Endothelial cell of umbilical vein (primary cell): ENCODE measurements around the gene PTGIR. TPM values are rescaled to one million over a fixed set of nuclear protein-coding genes. Genes with fewer than 3 reads are reported as not detected.

ENCODE experiments used
- BruUV-seq: library from RNA; stranded (reverse); fragments of 400-500 nt; replicated peaks from 2 replicates; lab custom pipeline; 2021; lab: Mats Ljungman, UMichigan
- CTCF ChIA-PET: fragments of 300-600, 350-600 bp; sonication (Branson Sonifier 250); formaldehyde crosslinking; loops from one replicate; lab custom pipeline; 2021; ENCODE audit warnings: antibody characterized with exemption, inconsistent platforms; lab: Charles Lee
- POLR2A ChIA-PET: fragments of 300-600, 350-600 bp; sonication (Branson Sonifier 250); formaldehyde crosslinking; loops from one replicate; lab custom pipeline; 2021; ENCODE audit warnings: antibody characterized with exemption, inconsistent platforms; lab: Charles Lee
- DNase-seq: peaks from one replicate; pipeline ENCODE4 v3.0.0-alpha.2; 2011; ENCODE audit warnings: low read depth, low spot score
- FAIRE-seq: peaks from 2 replicates; lab custom pipeline; 2011; peaks lifted over from hg19 to GRCh38; lab: Jason Lieb, UNC
- H2AFZ ChIP-seq: 2 replicates; pipeline ENCODE4 v1.6.0; 2012; ENCODE audit warnings: low read depth, low read length, control low read depth, inconsistent platforms
- H3K27ac ChIP-seq: 2 replicates; pipeline ENCODE4 v1.5.1; 2011; ENCODE audit warnings: low read depth, mild to moderate bottlenecking, control low read depth, low read length, moderate library complexity; ENCODE audit not compliant: insufficient read depth
- H3K27me3 ChIP-seq, 2 experiments: 2 replicates each; pipeline versions ENCODE4 v1.6.0 to v1.6.1; 2011; ENCODE audit warnings: low read length in 2 of 2, mixed read lengths in 1 of 2; ENCODE audit not compliant: control insufficient read depth in 2 of 2, insufficient read depth in 2 of 2
- H3K36me3 ChIP-seq, 2 experiments: 2 replicates in 1 of 2; 3 replicates in 1 of 2; pipeline ENCODE4 v1.5.1; 2011; ENCODE audit warnings: low read length in 2 of 2, mild to moderate bottlenecking in 1 of 2, moderate library complexity in 1 of 2; ENCODE audit not compliant: control insufficient read depth in 2 of 2, insufficient read depth in 2 of 2; ENCODE audit errors: extremely low read depth in 1 of 2
- H3K4me1 ChIP-seq: 3 replicates; pipeline ENCODE4 v1.5.1; 2011; ENCODE audit warnings: mild to moderate bottlenecking, low read length; ENCODE audit not compliant: control insufficient read depth, insufficient read depth; ENCODE audit errors: extremely low read depth
- H3K4me2 ChIP-seq: 2 replicates; pipeline ENCODE4 v1.6.1; 2011; ENCODE audit warnings: low read length, control low read depth, mixed read lengths; ENCODE audit not compliant: insufficient read depth
- H3K4me3 ChIP-seq, 3 experiments: fragments of 200-600 bp in 1 of 3; sonication (generic), shearing (Covaris generic) in 1 of 3; replicated peaks in 1 of 3; 2 replicates each; pipeline ENCODE4 v1.5.1; 2011 to 2016; ENCODE audit warnings: control low read depth in 3 of 3, low read length in 3 of 3, mild to moderate bottlenecking in 2 of 3, inconsistent platforms in 1 of 3, low read depth in 1 of 3, moderate library complexity in 1 of 3; ENCODE audit not compliant: insufficient read depth in 1 of 3
- H3K79me2 ChIP-seq: 2 replicates; pipeline ENCODE4 v1.6.0; 2012; ENCODE audit warnings: low read length, inconsistent platforms; ENCODE audit not compliant: control insufficient read depth, insufficient read depth
- H3K9ac ChIP-seq: replicated peaks from 2 replicates; pipeline ENCODE3; 2011; ENCODE audit warnings: low read length, control low read depth; ENCODE audit not compliant: insufficient read depth; ENCODE audit errors: extremely low read depth
- H3K9me1 ChIP-seq: replicated peaks from 3 replicates; pipeline ENCODE4 v1.6.0; 2011; ENCODE audit warnings: mild to moderate bottlenecking, low read length; ENCODE audit not compliant: control insufficient read depth, insufficient read depth; ENCODE audit errors: extremely low read depth
- H3K9me3 ChIP-seq: replicated peaks from 2 replicates; pipeline ENCODE4 v1.5.1; 2012; ENCODE audit warnings: low read length, inconsistent platforms; ENCODE audit not compliant: control insufficient read depth, insufficient read depth
- H4K20me1 ChIP-seq: replicated peaks from 2 replicates; pipeline ENCODE3; 2011; ENCODE audit warnings: mild to moderate bottlenecking, low read length; ENCODE audit not compliant: control insufficient read depth, insufficient read depth; ENCODE audit errors: extremely low read depth
- EZH2 ChIP-seq: IDR thresholded peaks from 2 replicates; pipeline ENCODE4 v1.6.1; 2012; ENCODE audit warnings: borderline replicate concordance, low read depth, mild to moderate bottlenecking, moderate library complexity, low read length, inconsistent platforms; ENCODE audit not compliant: severe bottlenecking
- FOS ChIP-seq: IDR thresholded peaks from 2 replicates; pipeline ENCODE4 v1.6.1; 2011; ENCODE audit warnings: mild to moderate bottlenecking, low read length, moderate library complexity, borderline replicate concordance; ENCODE audit not compliant: insufficient read depth
- GATA2 ChIP-seq: IDR thresholded peaks from 2 replicates; pipeline ENCODE4 v1.7.0; 2011; ENCODE audit warnings: low read depth, mild to moderate bottlenecking, moderate library complexity, mixed read lengths, low read length; ENCODE audit not compliant: insufficient read length, insufficient read depth
- JUN ChIP-seq: IDR thresholded peaks from 2 replicates; pipeline ENCODE4 v1.6.1; 2011; ENCODE audit warnings: borderline replicate concordance, low read depth; ENCODE audit not compliant: insufficient read length, insufficient read depth
- MAX ChIP-seq: IDR thresholded peaks from 2 replicates; pipeline ENCODE4 v1.6.1; 2011; ENCODE audit not compliant: insufficient read depth, insufficient read length
- MYC ChIP-seq: IDR thresholded peaks from one replicate; pipeline ENCODE4 v1.6.1; 2011; ENCODE audit warnings: mild to moderate bottlenecking, low read depth, low read length
- POLR2A ChIP-seq: IDR thresholded peaks from 2 replicates; pipeline ENCODE4 v1.6.1; 2012; ENCODE audit warnings: low read depth, mild to moderate bottlenecking, control low read depth, low read length
- POLR2AphosphoS5 ChIP-seq: IDR thresholded peaks from 2 replicates; pipeline ENCODE4 v1.6.1; 2012; ENCODE audit warnings: low read depth, mild to moderate bottlenecking, control low read depth, low read length, moderate library complexity; ENCODE audit not compliant: insufficient read depth
- dilution Hi-C: fragments of 300-500 bp; cut with MboI; formaldehyde crosslinking; loops from one replicate; pipeline ENCODE4 v1.15.0; 2019; ENCODE audit warnings: low sequenced_read_pairs; ENCODE audit not compliant: extremely low pct_ligation_motif_present
- intact Hi-C: fragments of 100-400 bp; cut with micrococcal nuclease; formaldehyde crosslinking; loops from one replicate; pipeline ENCODE4 v1.10.0; 2022
- polyA plus RNA-seq, 4 experiments: library from polyadenylated mRNA; depleted of rRNA in 3 of 4; stranded (reverse) in 3 of 4; unstranded in 1 of 4; fragments of >200 nt; gene quantifications; 2 replicates each; pipeline versions ENCODE4 v1.2.1 to v1.2.3, GENCODE V29; 2011 to 2012; ENCODE audit warnings: missing spikeins in 1 of 4
- total RNA-seq: library from RNA; stranded (reverse); gene quantifications from 2 replicates; pipeline ENCODE4 v1.2.3, GENCODE V29; 2021
- TF ChIP-seq, protein P1 (sequence below), 2 donors: IDR thresholded peaks; 1 replicate in 1 of 2; 2 replicates in 1 of 2; pipeline ENCODE4 v1.5.1; 2011; ENCODE audit warnings: low read length in 2 of 2, mild to moderate bottlenecking in 2 of 2, moderate library complexity in 2 of 2, control low read depth in 1 of 2, inconsistent platforms in 1 of 2, low read depth in 1 of 2; ENCODE audit not compliant: insufficient read depth in 1 of 2; ENCODE audit errors: extremely low read depth in 1 of 2

Gene PTGIR
- total and polyA plus RNA-seq, 2 donors (not counting 3 experiments of a cell fraction or from before 2014, with no cell fraction given): 0.55 to 2.7 TPM

DNA sequence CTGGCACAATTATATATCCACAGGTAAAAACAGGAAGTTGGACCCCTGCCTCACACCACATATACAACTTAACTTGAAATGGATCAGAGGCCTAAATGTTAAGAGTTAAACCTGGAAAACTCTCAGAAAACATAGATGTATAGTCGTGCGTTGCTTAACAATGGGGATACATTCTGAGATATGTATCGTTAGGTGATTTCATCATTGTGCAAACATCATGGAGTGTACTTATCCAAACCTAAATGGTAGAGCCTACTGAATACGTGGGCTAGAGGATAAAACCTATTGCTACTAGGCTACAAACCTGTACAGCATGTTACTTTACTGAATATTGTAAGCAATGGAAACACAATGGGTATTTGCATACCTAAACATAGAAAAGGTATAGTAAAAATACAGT, 38.6 kb downstream of the PTGIR start:
- DNase-seq (no peak), FAIRE-seq (no peak)
- Histone ChIP-seq H3K9ac (no peak overlapping the region), H3K79me2 (no peaks in the 10 kb centered on the region), H3K4me1 (no peaks in the 10 kb centered on the region), H2AFZ (no peak overlapping the region), H3K4me3 (no peak overlapping the region), H3K9me1 (no peaks in the 10 kb centered on the region), H3K27ac (no peak overlapping the region), H4K20me1 (no peaks in the 10 kb centered on the region), H3K9me3 (no peaks in the 10 kb centered on the region), H3K36me3 (no peaks in the 10 kb centered on the region), H3K4me2 (no peak overlapping the region), H3K27me3 (peaks cover 0 to 2% of the 10 kb centered on the region in 2 experiments)
- no TSS peak for BruUV-seq
- ChIA-PET POLR2A (no interaction called here), CTCF (no interaction called here)
- TF ChIP-seq, protein P1, sequence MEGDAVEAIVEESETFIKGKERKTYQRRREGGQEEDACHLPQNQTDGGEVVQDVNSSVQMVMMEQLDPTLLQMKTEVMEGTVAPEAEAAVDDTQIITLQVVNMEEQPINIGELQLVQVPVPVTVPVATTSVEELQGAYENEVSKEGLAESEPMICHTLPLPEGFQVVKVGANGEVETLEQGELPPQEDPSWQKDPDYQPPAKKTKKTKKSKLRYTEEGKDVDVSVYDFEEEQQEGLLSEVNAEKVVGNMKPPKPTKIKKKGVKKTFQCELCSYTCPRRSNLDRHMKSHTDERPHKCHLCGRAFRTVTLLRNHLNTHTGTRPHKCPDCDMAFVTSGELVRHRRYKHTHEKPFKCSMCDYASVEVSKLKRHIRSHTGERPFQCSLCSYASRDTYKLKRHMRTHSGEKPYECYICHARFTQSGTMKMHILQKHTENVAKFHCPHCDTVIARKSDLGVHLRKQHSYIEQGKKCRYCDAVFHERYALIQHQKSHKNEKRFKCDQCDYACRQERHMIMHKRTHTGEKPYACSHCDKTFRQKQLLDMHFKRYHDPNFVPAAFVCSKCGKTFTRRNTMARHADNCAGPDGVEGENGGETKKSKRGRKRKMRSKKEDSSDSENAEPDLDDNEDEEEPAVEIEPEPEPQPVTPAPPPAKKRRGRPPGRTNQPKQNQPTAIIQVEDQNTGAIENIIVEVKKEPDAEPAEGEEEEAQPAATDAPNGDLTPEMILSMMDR (IDR thresholded peaks at IDR 0.05; ENCODE audit: extremely low read depth in 1 of 2, insufficient read depth in 1 of 2, low read depth in 1 of 2, low read length in 2 of 2): no peak
- no peak for TF ChIP-seq POLR2AphosphoS5
- no peak for TF ChIP-seq JUN
- TF ChIP-seq FOS: no peak
- TF ChIP-seq MYC: no peak
- TF ChIP-seq GATA2: no peak
- no peak for TF ChIP-seq POLR2A
- intact Hi-C loops: no loop called here
- dilution Hi-C loops: no loop called here

GRCh38 chr19:46585539-46585938, 39.4 kb downstream of the PTGIR start:
- H3K27ac ChIP-seq: no peak overlapping the region
- no peak overlapping the region for H3K4me2 ChIP-seq
- no peak overlapping the region for H2AFZ ChIP-seq
- POLR2A ChIA-PET: no interaction called here
- no TSS peak for BruUV-seq
- no peaks in the 10 kb centered on the region for H4K20me1 ChIP-seq
- CTCF ChIA-PET: interaction anchor here (0.7 to 0.8 kb wide), 2 partner anchors 10 to 30 kb away, joined by 3 read pairs; no protein-coding TSS in a partner anchor
- H3K4me1 ChIP-seq: no peaks in the 10 kb centered on the region
- no peak for DNase-seq
- no peak overlapping the region for H3K4me3 ChIP-seq
- TF ChIP-seq POLR2AphosphoS5: no peak
- TF ChIP-seq JUN: no peak
- no peak for TF ChIP-seq MYC
- no peak for TF ChIP-seq GATA2
- no peak for TF ChIP-seq EZH2
- TF ChIP-seq POLR2A: no peak
- TF ChIP-seq, protein P1 (IDR thresholded peaks at IDR 0.05; ENCODE audit: extremely low read depth in 1 of 2, insufficient read depth in 1 of 2, low read depth in 1 of 2, low read length in 2 of 2): no peak
- no peak for TF ChIP-seq FOS
- TF ChIP-seq MAX: no peak
- intact Hi-C loops: no loop called here
- H3K36me3 ChIP-seq: no peaks in the 10 kb centered on the region
- H3K9me1 ChIP-seq: no peaks in the 10 kb centered on the region
- no peak overlapping the region for H3K9ac ChIP-seq
- FAIRE-seq: no peak
- peaks cover 0 to 2% of the 10 kb centered on the region in 2 experiments for H3K27me3 ChIP-seq
- no peaks in the 10 kb centered on the region for H3K79me2 ChIP-seq
- H3K9me3 ChIP-seq: no peaks in the 10 kb centered on the region
- dilution Hi-C loops: no loop called here
